Tibial nerve (tissue), 4 donors: ENCODE data around the gene PDE8B. TPM values are rescaled to one million over a fixed set of nuclear protein-coding genes. Genes with fewer than 3 reads are reported as not detected.

Source experiments
- DNase-seq, 2 donors: peaks; one replicate each; pipeline ENCODE4 v3.0.0-alpha.2; 2019; ENCODE audit warnings: low spot score in 2 of 2
- H3K27ac ChIP-seq, 4 donors: fragments of 200-600 bp; sonication (generic) in 3 of 4; one replicate each; pipeline ENCODE4 v1.5.1; 2017 to 2019; ENCODE audit warnings: mild to moderate bottlenecking in 1 of 4
- H3K27me3 ChIP-seq, 2 donors: fragments of 200-600 bp; sonication (generic) in 1 of 2; one replicate each; pipeline versions ENCODE4 v1.5.1 to v1.6.0; 2017 to 2019
- H3K36me3 ChIP-seq, 3 donors: fragments of 200-600 bp; sonication (generic); one replicate each; pipeline ENCODE4 v1.5.1; 2018 to 2019
- H3K4me1 ChIP-seq, 4 donors: fragments of 200-600 bp; sonication (generic) in 3 of 4; one replicate each; pipeline ENCODE4 v1.5.1; 2017 to 2019
- H3K4me3 ChIP-seq, 4 donors: fragments of 200-600 bp; sonication (generic) in 3 of 4; one replicate each; pipeline ENCODE4 v1.5.1; 2017 to 2019; ENCODE audit warnings: mild to moderate bottlenecking in 1 of 4, moderate library complexity in 1 of 4
- H3K9me3 ChIP-seq, 4 donors: fragments of 200-600 bp; sonication (generic) in 3 of 4; one replicate each; pipeline ENCODE4 v1.5.1; 2017 to 2019
- EP300 ChIP-seq, 2 donors: sonication (generic); formaldehyde crosslinking; IDR thresholded peaks; one replicate each; pipeline ENCODE4 v1.6.1; 2017; ENCODE audit warnings: antibody characterized with exemption in 2 of 2, mild to moderate bottlenecking in 1 of 2
- POLR2A ChIP-seq, 2 donors: fragments of 450-650 bp; IDR thresholded peaks; one replicate each; pipeline ENCODE4 v1.6.1; 2017; ENCODE audit warnings: antibody characterized with exemption in 2 of 2, mild to moderate bottlenecking in 2 of 2, moderate library complexity in 2 of 2
- WGBS, 2 donors: methylation state at CpG; one replicate each; pipeline ENCODE4 v1.1.5; 2018; 5-methylcytosine and 5-hydroxymethylcytosine counted together
- total RNA-seq, 4 donors: library from RNA; depleted of rRNA; stranded (reverse); fragments of >200 nt; gene quantifications; one replicate each; pipeline ENCODE4 v1.1.0, GENCODE V29; 2016
- TF ChIP-seq, protein P1 (sequence below), 5 experiments: fragments of 200-600 bp in 3 of 5; fragments of 450-650 bp in 2 of 5; sonication (generic) in 3 of 5; IDR thresholded peaks; one replicate each; pipeline ENCODE4 v1.5.1; 2016 to 2019; ENCODE audit warnings: antibody characterized with exemption in 5 of 5, mild to moderate bottlenecking in 3 of 5, moderate library complexity in 2 of 5

Gene PDE8B
- total RNA-seq, 4 donors from 2014 or later, result 6.3 to 8.8 (median 7.2) TPM

DNA sequence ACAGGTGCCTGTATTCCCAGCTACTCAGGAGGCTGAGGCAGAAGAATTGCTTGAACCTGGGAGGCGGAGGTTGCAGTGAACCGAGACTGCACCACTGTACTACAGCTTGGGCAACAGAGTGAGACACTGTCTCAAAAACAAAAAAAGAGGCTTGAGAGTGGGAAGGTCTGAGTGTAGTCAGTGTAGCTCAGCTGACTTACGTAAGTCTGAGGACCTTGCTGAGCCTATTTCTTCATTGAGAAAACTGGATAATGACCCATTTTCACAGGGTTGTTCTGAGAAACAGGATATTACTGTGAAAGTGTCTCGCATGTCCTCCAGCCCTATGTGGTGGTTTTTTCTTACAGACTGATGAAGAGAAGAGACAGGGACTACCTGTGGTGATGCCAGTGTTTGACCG lies 214.9 kb downstream of the PDE8B start:
- Histone ChIP-seq H3K27ac (no peak overlapping the region), H3K36me3 (peaks cover 0 to 39% (median 0%) of the 10 kb centered on the region in 3 donors), H3K27me3 (no peaks in the 10 kb centered on the region), H3K4me1 (peaks cover 0 to 10% (median 0%) of the 10 kb centered on the region in 4 donors), H3K9me3 (peaks cover 0 to 4% (median 0%) of the 10 kb centered on the region in 4 donors), H3K4me3 (no peak overlapping the region)
- TF ChIP-seq, protein P1, sequence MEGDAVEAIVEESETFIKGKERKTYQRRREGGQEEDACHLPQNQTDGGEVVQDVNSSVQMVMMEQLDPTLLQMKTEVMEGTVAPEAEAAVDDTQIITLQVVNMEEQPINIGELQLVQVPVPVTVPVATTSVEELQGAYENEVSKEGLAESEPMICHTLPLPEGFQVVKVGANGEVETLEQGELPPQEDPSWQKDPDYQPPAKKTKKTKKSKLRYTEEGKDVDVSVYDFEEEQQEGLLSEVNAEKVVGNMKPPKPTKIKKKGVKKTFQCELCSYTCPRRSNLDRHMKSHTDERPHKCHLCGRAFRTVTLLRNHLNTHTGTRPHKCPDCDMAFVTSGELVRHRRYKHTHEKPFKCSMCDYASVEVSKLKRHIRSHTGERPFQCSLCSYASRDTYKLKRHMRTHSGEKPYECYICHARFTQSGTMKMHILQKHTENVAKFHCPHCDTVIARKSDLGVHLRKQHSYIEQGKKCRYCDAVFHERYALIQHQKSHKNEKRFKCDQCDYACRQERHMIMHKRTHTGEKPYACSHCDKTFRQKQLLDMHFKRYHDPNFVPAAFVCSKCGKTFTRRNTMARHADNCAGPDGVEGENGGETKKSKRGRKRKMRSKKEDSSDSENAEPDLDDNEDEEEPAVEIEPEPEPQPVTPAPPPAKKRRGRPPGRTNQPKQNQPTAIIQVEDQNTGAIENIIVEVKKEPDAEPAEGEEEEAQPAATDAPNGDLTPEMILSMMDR (IDR thresholded peaks at IDR 0.05), result no peak
- TF ChIP-seq EP300 (IDR thresholded peaks at IDR 0.05) (no peak), POLR2A (IDR thresholded peaks at IDR 0.05) (no peak)
- no peak for DNase-seq
- WGBS, 2 donors, result 87 to 89% methylated on average over 5 of the region's 5 CpGs

DNA sequence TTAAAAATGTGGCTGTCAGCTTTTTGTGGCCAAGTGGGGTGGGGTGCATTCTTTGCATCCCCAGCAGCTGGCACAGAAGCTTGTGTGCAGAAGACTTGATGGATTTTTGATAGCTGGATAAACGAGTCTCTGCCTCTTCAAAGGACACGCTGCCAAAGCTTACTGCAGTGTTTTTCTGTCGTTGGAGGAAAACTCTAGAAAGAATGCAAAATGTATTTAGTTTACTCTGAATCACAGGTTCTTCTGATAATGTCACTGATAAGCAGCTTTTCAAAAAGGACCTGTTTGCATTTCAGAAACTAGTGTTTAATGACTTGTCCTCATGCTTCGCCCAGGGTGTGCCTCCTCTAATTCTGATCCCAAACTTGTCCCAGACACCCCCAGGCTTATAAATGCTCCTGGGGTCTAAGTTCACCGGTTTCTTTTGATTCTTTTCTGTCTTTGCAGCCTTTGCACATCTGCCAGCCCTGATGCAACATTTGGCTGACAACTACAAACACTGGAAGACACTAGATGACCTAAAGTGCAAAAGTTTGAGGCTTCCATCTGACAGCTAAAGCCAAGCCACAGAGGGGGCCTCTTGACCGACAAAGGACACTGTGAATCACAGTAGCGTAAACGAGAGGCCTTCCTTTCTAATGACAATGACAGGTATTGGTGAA lies 215.6 kb downstream of the PDE8B start:
- WGBS, 2 donors, result 61 to 65% methylated on average over 8 of the region's 8 CpGs
- Histone ChIP-seq H3K4me3 (no peak overlapping the region), H3K27me3 (no peaks in the 10 kb centered on the region), H3K9me3 (peaks cover 0 to 4% (median 0%) of the 10 kb centered on the region in 4 donors), H3K36me3 (peaks cover 0 to 46% (median 0%) of the 10 kb centered on the region in 3 donors), H3K4me1 (peaks cover 0 to 10% (median 0%) of the 10 kb centered on the region in 4 donors), H3K27ac (no peak overlapping the region)
- TF ChIP-seq, protein P1 (IDR thresholded peaks at IDR 0.05), result no peak
- DNase-seq, result peak in 1 of 2 donors; percentile 15

DNA sequence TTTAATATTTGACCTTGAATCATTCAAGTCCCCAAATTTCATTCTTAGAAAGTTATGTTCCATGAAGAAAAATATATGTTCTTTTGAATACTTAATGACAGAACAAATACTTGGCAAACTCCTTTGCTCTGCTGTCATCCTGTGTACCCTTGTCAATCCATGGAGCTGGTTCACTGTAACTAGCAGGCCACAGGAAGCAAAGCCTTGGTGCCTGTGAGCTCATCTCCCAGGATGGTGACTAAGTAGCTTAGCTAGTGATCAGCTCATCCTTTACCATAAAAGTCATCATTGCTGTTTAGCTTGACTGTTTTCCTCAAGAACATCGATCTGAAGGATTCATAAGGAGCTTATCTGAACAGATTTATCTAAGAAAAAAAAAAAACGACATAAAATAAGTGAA lies 216.2 kb downstream of the PDE8B start:
- TF ChIP-seq POLR2A (IDR thresholded peaks at IDR 0.05) (no peak), EP300 (IDR thresholded peaks at IDR 0.05) (no peak)
- TF ChIP-seq, protein P1 (IDR thresholded peaks at IDR 0.05), result no peak
- Histone ChIP-seq H3K4me1 (peaks cover 0 to 10% (median 0%) of the 10 kb centered on the region in 4 donors), H3K36me3 (peaks cover 0 to 51% (median 0%) of the 10 kb centered on the region in 3 donors), H3K9me3 (peaks cover 0 to 4% (median 0%) of the 10 kb centered on the region in 4 donors), H3K27me3 (no peaks in the 10 kb centered on the region), H3K4me3 (no peak overlapping the region), H3K27ac (no peak overlapping the region)
- 77 to 78% methylated on average over 2 of the region's 2 CpGs for WGBS, 2 donors
- no peak for DNase-seq

DNA sequence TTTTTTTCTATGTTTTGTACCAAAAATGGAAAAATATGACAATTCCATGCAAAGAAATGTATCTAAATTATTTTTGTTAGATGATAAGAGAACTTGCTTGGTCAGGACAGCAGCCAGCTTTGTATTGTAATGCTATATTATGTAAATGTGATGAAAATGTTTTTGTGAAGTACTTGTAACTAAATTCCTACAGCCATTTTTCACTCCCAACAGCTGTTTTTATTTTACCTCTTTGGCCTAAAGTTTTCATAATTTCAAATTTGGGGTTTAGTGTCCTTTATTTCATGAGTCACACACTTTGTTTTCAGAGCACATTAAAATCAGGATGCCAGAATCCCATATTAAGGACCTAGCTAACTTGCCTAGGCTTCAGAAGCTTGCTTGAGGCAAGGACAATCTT lies 217.5 kb downstream of the PDE8B start:
- Histone ChIP-seq H3K4me1 (peaks cover 0 to 10% (median 0%) of the 10 kb centered on the region in 4 donors), H3K4me3 (no peak overlapping the region), H3K36me3 (peaks cover 0 to 64% (median 0%) of the 10 kb centered on the region in 3 donors), H3K27me3 (no peaks in the 10 kb centered on the region), H3K9me3 (peaks cover 0 to 1% (median 0%) of the 10 kb centered on the region in 4 donors), H3K27ac (peak overlapping the region in 1 of 4 donors; percentile 39)
- TF ChIP-seq, protein P1 (IDR thresholded peaks at IDR 0.05), result no peak
- no peak for TF ChIP-seq EP300 (IDR thresholded peaks at IDR 0.05)
- no peak for TF ChIP-seq POLR2A (IDR thresholded peaks at IDR 0.05)
- DNase-seq, result no peak

DNA sequence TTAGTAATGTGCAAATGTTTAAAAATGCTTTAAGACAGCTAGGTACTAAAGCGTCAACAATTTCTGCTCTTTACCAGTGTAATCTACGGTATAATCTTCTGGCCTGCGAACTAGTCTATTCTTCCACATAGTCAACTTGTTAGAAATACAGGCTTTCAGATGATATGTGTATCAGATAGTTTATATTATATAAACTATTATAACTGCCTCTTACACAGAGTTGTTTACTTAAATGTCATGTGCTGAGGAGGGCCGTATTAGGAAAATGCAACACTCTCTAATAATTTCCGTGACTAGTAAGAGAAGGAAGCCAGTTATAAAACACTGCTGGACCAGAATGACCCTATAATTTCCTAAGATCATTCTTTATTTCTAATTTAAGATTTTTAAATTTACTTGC lies 218.0 kb downstream of the PDE8B start:
- Histone ChIP-seq H3K4me3 (no peak overlapping the region), H3K9me3 (no peaks in the 10 kb centered on the region), H3K4me1 (peaks cover 0 to 10% (median 0%) of the 10 kb centered on the region in 4 donors), H3K36me3 (peaks cover 0 to 70% (median 0%) of the 10 kb centered on the region in 3 donors), H3K27me3 (no peaks in the 10 kb centered on the region), H3K27ac (peak overlapping the region in 1 of 4 donors; percentile 39)
- no peak for DNase-seq
- TF ChIP-seq, protein P1 (IDR thresholded peaks at IDR 0.05), result no peak
- 84 to 88% methylated on average over 5 of the region's 5 CpGs for WGBS, 2 donors
